HEK293 (cell line): Measurements from ENCODE around the gene BBS9.

ENCODE experiments used
- CTCF ChIA-PET: fragments of 350-600 bp; formaldehyde crosslinking; extraction: SDS; loops from one replicate; lab custom pipeline; 2021; ENCODE audit warnings: antibody characterized with exemption; lab: Yijun Ruan, JAX
- POLR2A ChIA-PET: fragments of 300-600 bp; formaldehyde crosslinking; extraction: SDS; loops from one replicate; lab custom pipeline; 2020; ENCODE audit warnings: antibody characterized with exemption, inconsistent platforms; lab: Yijun Ruan, JAX
- H3K27ac ChIP-seq: fragments of 200-500 bp; sonication (Bioruptor generic); 2 replicates; pipeline ENCODE4 v1.5.1; 2014; ENCODE audit warnings: low read depth, low read length, control low read depth, inconsistent platforms; ENCODE audit errors: extremely low read depth
- H3K36me3 ChIP-seq, 2 experiments: fragments of 200-500 bp in 1 of 2; sonication (Bioruptor generic) in 1 of 2; 1 replicate in 1 of 2; 2 replicates in 1 of 2; pipeline ENCODE4 v1.5.1; 2014 to 2017; ENCODE audit warnings: inconsistent platforms in 2 of 2, low read length in 2 of 2; ENCODE audit not compliant: control insufficient read depth in 2 of 2, insufficient read depth in 1 of 2
- H3K4me1 ChIP-seq: fragments of 200-500 bp; sonication (Bioruptor generic); 2 replicates; pipeline ENCODE4 v1.5.1; 2014; ENCODE audit warnings: mild to moderate bottlenecking, low read length, inconsistent platforms; ENCODE audit not compliant: control insufficient read depth, insufficient read depth
- H3K4me3 ChIP-seq: 2 replicates; pipeline ENCODE4 v1.5.1; 2011; ENCODE audit warnings: low read depth, mild to moderate bottlenecking, control low read depth, low read length, moderate library complexity
- H3K9me3 ChIP-seq: fragments of 200-500 bp; sonication (Bioruptor generic); 2 replicates; pipeline ENCODE4 v1.5.1; 2014; ENCODE audit warnings: low read depth, low read length, inconsistent platforms; ENCODE audit not compliant: control insufficient read depth, insufficient read depth
- EGR2 ChIP-seq: fragments of 450-650 bp; formaldehyde crosslinking; IDR thresholded peaks from 2 replicates; pipeline ENCODE4 v1.5.1; 2016; ENCODE audit warnings: low read depth, missing biosample characterization, missing genetic modification characterization
- GFI1B ChIP-seq: fragments of 450-650 bp; formaldehyde crosslinking; IDR thresholded peaks from 2 replicates; pipeline ENCODE4 v1.5.1; 2016; ENCODE audit warnings: missing biosample characterization, missing genetic modification characterization
- OSR2 ChIP-seq: fragments of 450-650 bp; formaldehyde crosslinking; IDR thresholded peaks from 2 replicates; pipeline ENCODE4 v1.5.1; 2016; ENCODE audit warnings: missing biosample characterization, missing genetic modification characterization
- PRDM1 ChIP-seq: fragments of 450-650 bp; formaldehyde crosslinking; IDR thresholded peaks from 2 replicates; pipeline ENCODE4; 2016; ENCODE audit warnings: missing biosample characterization, missing genetic modification characterization
- REPIN1 ChIP-seq: fragments of 450-650 bp; formaldehyde crosslinking; IDR thresholded peaks from 2 replicates; pipeline ENCODE4 v1.5.1; 2017; ENCODE audit warnings: missing biosample characterization, missing genetic modification characterization, low read depth
- ZFHX2 ChIP-seq: fragments of 450-650 bp; formaldehyde crosslinking; conservative IDR thresholded peaks from 2 replicates; pipeline ENCODE4 v1.5.1; 2016; ENCODE audit warnings: missing biosample characterization, missing genetic modification characterization
- ZIC2 ChIP-seq: fragments of 450-650 bp; formaldehyde crosslinking; IDR thresholded peaks from 2 replicates; pipeline ENCODE4 v1.5.1; 2016; ENCODE audit warnings: missing biosample characterization, missing genetic modification characterization
- ZNF132 ChIP-seq: fragments of 450-650 bp; formaldehyde crosslinking; IDR thresholded peaks from 2 replicates; pipeline ENCODE4 v1.5.1; 2017; ENCODE audit warnings: missing biosample characterization, missing genetic modification characterization, borderline replicate concordance
- ZNF221 ChIP-seq: fragments of 450-650 bp; formaldehyde crosslinking; IDR thresholded peaks from 2 replicates; pipeline ENCODE4 v1.5.1; 2017; ENCODE audit warnings: missing biosample characterization, missing genetic modification characterization, borderline replicate concordance
- ZNF266 ChIP-seq: fragments of 450-650 bp; formaldehyde crosslinking; IDR thresholded peaks from 2 replicates; pipeline ENCODE4 v1.5.1; 2016; ENCODE audit warnings: missing biosample characterization, missing genetic modification characterization, low read depth
- ZNF335 ChIP-seq: fragments of 450-650 bp; formaldehyde crosslinking; conservative IDR thresholded peaks from 2 replicates; pipeline ENCODE4 v1.5.1; 2016; ENCODE audit warnings: missing biosample characterization, missing genetic modification characterization
- ZNF394 ChIP-seq: fragments of 450-650 bp; formaldehyde crosslinking; IDR thresholded peaks from 2 replicates; pipeline ENCODE4 v1.5.1; 2016; ENCODE audit warnings: missing biosample characterization, missing genetic modification characterization, mild to moderate bottlenecking, moderate library complexity, borderline replicate concordance
- ZNF473 ChIP-seq: fragments of 450-650 bp; formaldehyde crosslinking; IDR thresholded peaks from 2 replicates; pipeline ENCODE4 v1.5.1; 2017; ENCODE audit warnings: missing biosample characterization, missing genetic modification characterization
- ZNF530 ChIP-seq: fragments of 450-650 bp; formaldehyde crosslinking; IDR thresholded peaks from 2 replicates; pipeline ENCODE4 v1.5.1; 2016; ENCODE audit warnings: low read depth, missing biosample characterization, missing genetic modification characterization
- ZNF549 ChIP-seq: fragments of 450-650 bp; IDR thresholded peaks from 2 replicates; pipeline ENCODE4 v1.5.1; 2018; ENCODE audit warnings: missing biosample characterization, missing genetic modification characterization, mild to moderate bottlenecking, inconsistent platforms, moderate library complexity
- ZNF660 ChIP-seq: fragments of 450-650 bp; IDR thresholded peaks from 2 replicates; pipeline ENCODE4 v1.5.1; 2018; ENCODE audit warnings: missing biosample characterization, mild to moderate bottlenecking, missing genetic modification characterization
- ZNF677 ChIP-seq: fragments of 450-650 bp; IDR thresholded peaks from 2 replicates; pipeline ENCODE4 v1.5.0; 2018; ENCODE audit warnings: missing biosample characterization, mild to moderate bottlenecking, missing genetic modification characterization, moderate library complexity
- ZNF707 ChIP-seq: fragments of 450-650 bp; formaldehyde crosslinking; IDR thresholded peaks from 2 replicates; pipeline ENCODE4 v1.5.1; 2016; ENCODE audit warnings: missing biosample characterization, missing genetic modification characterization
- ZNF747 ChIP-seq: fragments of 450-650 bp; formaldehyde crosslinking; IDR thresholded peaks from 2 replicates; pipeline ENCODE4 v1.5.1; 2016; ENCODE audit warnings: missing biosample characterization, missing genetic modification characterization
- ZSCAN16 ChIP-seq: fragments of 450-650 bp; formaldehyde crosslinking; IDR thresholded peaks from 2 replicates; pipeline ENCODE4 v1.5.1; 2016; ENCODE audit warnings: missing biosample characterization, missing genetic modification characterization
- TF ChIP-seq, protein P1 (sequence below): fragments of 450-650 bp; formaldehyde crosslinking; IDR thresholded peaks from 2 replicates; pipeline ENCODE4 v1.5.1; 2016; ENCODE audit warnings: missing biosample characterization, missing genetic modification characterization, borderline replicate concordance
- TF ChIP-seq, protein P2 (sequence below): fragments of 450-650 bp; formaldehyde crosslinking; IDR thresholded peaks from 2 replicates; pipeline ENCODE4 v1.5.1; 2016; ENCODE audit warnings: missing biosample characterization, missing genetic modification characterization
- TF ChIP-seq, protein P3 (sequence below): IDR thresholded peaks from 2 replicates; pipeline ENCODE4 v1.6.1; 2011; ENCODE audit warnings: mild to moderate bottlenecking, low read depth, low read length, borderline replicate concordance

BBS9 gene

DNA sequence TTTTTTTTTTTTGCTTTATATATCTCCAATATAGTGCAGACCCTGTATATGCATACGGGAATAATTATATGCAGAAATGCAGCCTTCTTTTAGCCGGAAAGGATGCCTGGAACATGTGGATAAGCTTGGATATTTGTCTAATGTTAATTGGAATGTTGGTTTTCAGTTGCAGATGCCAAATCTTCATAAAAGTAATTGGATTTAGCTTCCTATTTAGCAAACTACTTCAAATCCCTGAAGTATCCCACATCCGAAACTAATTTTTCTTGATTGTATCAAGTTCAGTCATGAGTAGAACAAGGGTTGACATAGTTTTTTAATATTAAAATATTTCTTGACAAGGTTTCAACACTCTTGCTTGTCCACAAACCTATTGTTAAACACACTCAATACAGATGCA is 281.7 kb downstream of the BBS9 start (continued):
- TF ChIP-seq, protein P1, sequence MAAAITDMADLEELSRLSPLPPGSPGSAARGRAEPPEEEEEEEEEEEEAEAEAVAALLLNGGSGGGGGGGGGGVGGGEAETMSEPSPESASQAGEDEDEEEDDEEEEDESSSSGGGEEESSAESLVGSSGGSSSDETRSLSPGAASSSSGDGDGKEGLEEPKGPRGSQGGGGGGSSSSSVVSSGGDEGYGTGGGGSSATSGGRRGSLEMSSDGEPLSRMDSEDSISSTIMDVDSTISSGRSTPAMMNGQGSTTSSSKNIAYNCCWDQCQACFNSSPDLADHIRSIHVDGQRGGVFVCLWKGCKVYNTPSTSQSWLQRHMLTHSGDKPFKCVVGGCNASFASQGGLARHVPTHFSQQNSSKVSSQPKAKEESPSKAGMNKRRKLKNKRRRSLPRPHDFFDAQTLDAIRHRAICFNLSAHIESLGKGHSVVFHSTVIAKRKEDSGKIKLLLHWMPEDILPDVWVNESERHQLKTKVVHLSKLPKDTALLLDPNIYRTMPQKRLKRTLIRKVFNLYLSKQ (tag by site-specific recombination) = no peak
- TF ChIP-seq REPIN1 = no peak
- TF ChIP-seq ZNF132 (tag by site-specific recombination) = no peak

DNA sequence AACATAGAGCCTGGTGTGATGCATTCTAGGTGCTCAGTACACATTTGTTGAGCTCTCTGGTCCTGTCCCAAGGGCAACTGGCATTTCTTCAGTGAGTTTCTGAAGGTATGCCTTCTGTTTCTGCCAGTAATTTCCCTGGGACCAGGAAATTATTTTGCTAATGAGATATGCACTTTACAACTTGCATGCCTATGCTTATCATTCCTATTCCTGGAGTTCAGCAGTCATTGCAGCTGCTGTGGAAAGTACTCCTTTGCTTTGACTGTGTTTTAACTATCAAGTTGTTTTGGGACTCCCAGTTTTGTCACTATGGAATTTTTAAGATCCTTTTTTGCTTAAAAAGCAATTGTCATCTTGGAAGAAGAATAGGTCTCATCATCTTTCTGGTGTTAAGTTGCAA is 283.0 kb downstream of the BBS9 start:
- TF ChIP-seq ZSCAN16 (tag by site-specific recombination) (no peak), ZNF660 (tag by site-specific recombination) (no peak), ZNF394 (tag by site-specific recombination) (no peak), ZNF747 (tag by site-specific recombination) (no peak), ZNF473 (tag by site-specific recombination) (no peak), ZNF549 (tag by site-specific recombination) (no peak), ZNF266 (tag by site-specific recombination) (no peak), EGR2 (tag by site-specific recombination) (no peak), OSR2 (no peak), ZNF677 (tag by site-specific recombination) (no peak), ZNF221 (tag by site-specific recombination) (no peak), ZNF707 (tag by site-specific recombination) (no peak), GFI1B (no peak), ZNF335 (tag by site-specific recombination) (no peak), PRDM1 (no peak), ZNF530 (tag by site-specific recombination) (no peak), ZFHX2 (tag by site-specific recombination) (no peak), ZIC2 (tag by site-specific recombination) (no peak)
- TF ChIP-seq, protein P2, sequence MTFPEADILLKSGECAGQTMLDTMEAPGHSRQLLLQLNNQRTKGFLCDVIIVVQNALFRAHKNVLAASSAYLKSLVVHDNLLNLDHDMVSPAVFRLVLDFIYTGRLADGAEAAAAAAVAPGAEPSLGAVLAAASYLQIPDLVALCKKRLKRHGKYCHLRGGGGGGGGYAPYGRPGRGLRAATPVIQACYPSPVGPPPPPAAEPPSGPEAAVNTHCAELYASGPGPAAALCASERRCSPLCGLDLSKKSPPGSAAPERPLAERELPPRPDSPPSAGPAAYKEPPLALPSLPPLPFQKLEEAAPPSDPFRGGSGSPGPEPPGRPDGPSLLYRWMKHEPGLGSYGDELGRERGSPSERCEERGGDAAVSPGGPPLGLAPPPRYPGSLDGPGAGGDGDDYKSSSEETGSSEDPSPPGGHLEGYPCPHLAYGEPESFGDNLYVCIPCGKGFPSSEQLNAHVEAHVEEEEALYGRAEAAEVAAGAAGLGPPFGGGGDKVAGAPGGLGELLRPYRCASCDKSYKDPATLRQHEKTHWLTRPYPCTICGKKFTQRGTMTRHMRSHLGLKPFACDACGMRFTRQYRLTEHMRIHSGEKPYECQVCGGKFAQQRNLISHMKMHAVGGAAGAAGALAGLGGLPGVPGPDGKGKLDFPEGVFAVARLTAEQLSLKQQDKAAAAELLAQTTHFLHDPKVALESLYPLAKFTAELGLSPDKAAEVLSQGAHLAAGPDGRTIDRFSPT (tag by site-specific recombination) = no peak
- TF ChIP-seq, protein P3, sequence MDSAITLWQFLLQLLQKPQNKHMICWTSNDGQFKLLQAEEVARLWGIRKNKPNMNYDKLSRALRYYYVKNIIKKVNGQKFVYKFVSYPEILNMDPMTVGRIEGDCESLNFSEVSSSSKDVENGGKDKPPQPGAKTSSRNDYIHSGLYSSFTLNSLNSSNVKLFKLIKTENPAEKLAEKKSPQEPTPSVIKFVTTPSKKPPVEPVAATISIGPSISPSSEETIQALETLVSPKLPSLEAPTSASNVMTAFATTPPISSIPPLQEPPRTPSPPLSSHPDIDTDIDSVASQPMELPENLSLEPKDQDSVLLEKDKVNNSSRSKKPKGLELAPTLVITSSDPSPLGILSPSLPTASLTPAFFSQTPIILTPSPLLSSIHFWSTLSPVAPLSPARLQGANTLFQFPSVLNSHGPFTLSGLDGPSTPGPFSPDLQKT = no peak
- H3K9me3 ChIP-seq = no peaks in the 10 kb centered on the region
- H3K27ac ChIP-seq = no peak overlapping the region
- POLR2A ChIA-PET = no interaction called here
- H3K4me3 ChIP-seq = no peak overlapping the region
- H3K4me1 ChIP-seq = no peaks in the 10 kb centered on the region
- no peaks in the 10 kb centered on the region for H3K36me3 ChIP-seq
- CTCF ChIA-PET = interaction anchor here (1.0 kb wide), 1 partner anchor 47 kb away, joined by 3 read pairs; no protein-coding TSS in a partner anchor
